ENCODE data around the gene KRTAP4-4. TPM values are rescaled to one million over a fixed set of nuclear protein-coding genes. Genes with fewer than 3 reads are reported as not detected.
"Not testable (repeated sequence)": the region's sequence is repeated elsewhere in the genome, so short reads cannot be mapped to it uniquely, and the experiment has no call there.

The KRTAP4-4 gene
- total RNA-seq, 4 donors from 2014 or later: not detected

- Histone ChIP-seq H3K27me3 (peaks cover 0 to 4% (median 0%) of the 10 kb centered on the region in 4 donors), H3K9me3 (peaks cover 0 to 32% (median 9%) of the 10 kb centered on the region in 4 donors), H3K36me3 (no peaks in the 10 kb centered on the region), H3K4me3 (no peak overlapping the region), H3K4me1 (no peaks in the 10 kb centered on the region), H3K27ac (replicated peaks in 1 of 4) (no peak overlapping the region)
- DNase-seq (ENCODE audit: extremely low spot score): no peak
- 84% methylated on average over 1 of the region's 1 CpG for WGBS
- TF ChIP-seq, protein P1, sequence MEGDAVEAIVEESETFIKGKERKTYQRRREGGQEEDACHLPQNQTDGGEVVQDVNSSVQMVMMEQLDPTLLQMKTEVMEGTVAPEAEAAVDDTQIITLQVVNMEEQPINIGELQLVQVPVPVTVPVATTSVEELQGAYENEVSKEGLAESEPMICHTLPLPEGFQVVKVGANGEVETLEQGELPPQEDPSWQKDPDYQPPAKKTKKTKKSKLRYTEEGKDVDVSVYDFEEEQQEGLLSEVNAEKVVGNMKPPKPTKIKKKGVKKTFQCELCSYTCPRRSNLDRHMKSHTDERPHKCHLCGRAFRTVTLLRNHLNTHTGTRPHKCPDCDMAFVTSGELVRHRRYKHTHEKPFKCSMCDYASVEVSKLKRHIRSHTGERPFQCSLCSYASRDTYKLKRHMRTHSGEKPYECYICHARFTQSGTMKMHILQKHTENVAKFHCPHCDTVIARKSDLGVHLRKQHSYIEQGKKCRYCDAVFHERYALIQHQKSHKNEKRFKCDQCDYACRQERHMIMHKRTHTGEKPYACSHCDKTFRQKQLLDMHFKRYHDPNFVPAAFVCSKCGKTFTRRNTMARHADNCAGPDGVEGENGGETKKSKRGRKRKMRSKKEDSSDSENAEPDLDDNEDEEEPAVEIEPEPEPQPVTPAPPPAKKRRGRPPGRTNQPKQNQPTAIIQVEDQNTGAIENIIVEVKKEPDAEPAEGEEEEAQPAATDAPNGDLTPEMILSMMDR (IDR thresholded peaks at IDR 0.05): no peak
- TF ChIP-seq EP300 (IDR thresholded peaks at IDR 0.05) (no peak), POLR2AphosphoS5 (IDR thresholded peaks at IDR 0.05) (no peak), POLR2A (IDR thresholded peaks at IDR 0.05; ENCODE audit: low read depth) (no peak)
- intact Hi-C loops (cut with DNase I): no loop called here
Measured at GRCh38 chr17:41144846-41145245, 15.7 kb downstream of the KRTAP4-4 start.

DNA sequence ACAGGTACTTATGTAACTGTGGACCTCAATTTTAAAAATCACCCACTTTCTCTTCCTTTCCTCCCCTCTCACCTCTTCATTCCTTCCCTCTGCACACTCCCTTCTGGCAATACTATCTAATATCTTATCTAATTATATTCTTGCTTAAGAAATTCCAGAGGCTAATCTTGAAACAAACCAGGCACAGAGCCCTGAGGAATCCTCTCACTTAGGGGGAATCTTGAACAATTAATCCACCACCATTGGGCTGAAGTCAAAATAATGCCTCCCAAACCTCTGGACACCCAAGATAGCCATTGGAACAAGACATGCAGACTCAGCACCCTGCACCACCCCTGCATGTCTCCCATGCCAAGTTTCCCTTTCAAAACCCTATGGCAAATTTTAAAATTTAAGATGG, 19.2 kb downstream of the KRTAP4-4 start:
- no peaks in the 10 kb centered on the region for H3K36me3 ChIP-seq
- intact Hi-C loops (cut with DNase I): no loop called here
- peaks cover 0 to 35% (median 12%) of the 10 kb centered on the region in 4 donors for H3K9me3 ChIP-seq
- no peak overlapping the region for H3K4me3 ChIP-seq
- peaks cover 0 to 7% (median 0%) of the 10 kb centered on the region in 4 donors for H3K27me3 ChIP-seq
- H3K4me1 ChIP-seq: no peaks in the 10 kb centered on the region
- TF ChIP-seq EP300 (IDR thresholded peaks at IDR 0.05) (no peak), POLR2AphosphoS5 (IDR thresholded peaks at IDR 0.05) (no peak), POLR2A (IDR thresholded peaks at IDR 0.05; ENCODE audit: low read depth) (no peak)
- TF ChIP-seq, protein P1 (IDR thresholded peaks at IDR 0.05): no peak
- DNase-seq (ENCODE audit: extremely low spot score): no peak
- no peak overlapping the region for H3K27ac ChIP-seq (replicated peaks in 1 of 4)

GRCh38 chr17:41140360-41141131, 20.0 kb downstream of the KRTAP4-4 start, which contains the start of gene KRTAP4-6:
Gene KRTAP4-6 (minus strand): TSS chr17:41140544. CDS start chr17:41140487, 57 bp downstream.
- H3K27me3 ChIP-seq: peaks cover 0 to 7% (median 0%) of the 10 kb centered on the region in 4 donors
- H3K4me3 ChIP-seq: no peak within 1 kb of the TSS
- DNase-seq (ENCODE audit: extremely low spot score): no peak
- no peaks in the 10 kb centered on the region for H3K36me3 ChIP-seq
- no peaks in the 10 kb centered on the region for H3K4me1 ChIP-seq
- peaks cover 0 to 35% (median 12%) of the 10 kb centered on the region in 4 donors for H3K9me3 ChIP-seq
- intact Hi-C loops (cut with DNase I): no loop called here
- TF ChIP-seq POLR2A (IDR thresholded peaks at IDR 0.05; ENCODE audit: low read depth): no peak
- no peak for TF ChIP-seq POLR2AphosphoS5 (IDR thresholded peaks at IDR 0.05)
- TF ChIP-seq, protein P1 (IDR thresholded peaks at IDR 0.05): no peak
- TF ChIP-seq EP300 (IDR thresholded peaks at IDR 0.05): no peak
- no peak within 1 kb of the TSS for H3K27ac ChIP-seq (replicated peaks in 1 of 4)
- 79% methylated on average over 6 of the region's 6 CpGs for WGBS

- WGBS: 87% methylated on average over 9 of the region's 12 CpGs
Measured at GRCh38 chr17:41139865-41140264, 20.7 kb downstream of the KRTAP4-4 start.

DNA sequence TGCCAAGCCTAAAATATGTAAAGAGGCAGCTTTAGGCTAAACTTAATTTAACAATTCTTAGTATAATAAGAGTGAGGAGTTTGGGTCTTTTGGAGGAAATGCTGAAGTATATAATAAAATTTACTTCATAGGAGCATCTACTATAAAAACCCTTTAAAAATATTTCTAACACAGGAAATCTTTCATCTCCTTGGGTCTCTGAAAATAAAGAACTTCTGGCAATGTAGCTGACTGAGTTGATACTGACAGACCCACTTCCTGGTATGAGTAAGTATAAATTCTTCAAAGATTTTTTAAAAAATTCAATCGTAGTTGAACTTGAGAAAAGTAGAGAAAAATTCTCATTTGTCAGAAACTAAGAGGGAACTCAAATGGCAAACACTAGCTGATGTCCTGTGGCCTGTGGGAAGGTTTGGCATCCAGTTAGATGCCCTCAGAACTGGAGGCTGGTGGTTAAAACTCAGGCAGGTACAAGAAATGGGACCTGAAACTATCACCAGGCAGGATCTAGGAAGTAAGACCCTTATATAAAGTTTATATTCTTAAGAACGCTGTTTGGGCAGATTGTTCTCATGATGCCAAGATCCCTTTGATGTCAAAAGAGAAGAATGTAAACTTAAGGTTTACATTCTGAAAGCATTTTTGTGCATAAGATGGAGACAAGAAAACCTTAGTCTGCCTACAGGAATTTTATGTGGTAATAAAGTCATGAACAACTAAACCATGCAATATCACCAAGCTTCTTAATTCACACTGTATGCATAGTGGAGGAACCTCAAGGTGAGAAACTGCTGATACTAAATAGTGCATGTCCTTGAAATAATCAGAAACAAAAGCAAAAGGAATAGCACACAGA, 26.4 kb downstream of the KRTAP4-4 start:
- 54% methylated on average over 2 of the region's 2 CpGs for WGBS
- intact Hi-C loops (cut with DNase I): no loop called here
- Histone ChIP-seq H3K4me1 (no peaks in the 10 kb centered on the region), H3K27ac (replicated peaks in 1 of 4) (no peak overlapping the region), H3K9me3 (peaks cover 0 to 6% (median 0%) of the 10 kb centered on the region in 4 donors), H3K36me3 (no peaks in the 10 kb centered on the region), H3K27me3 (no peaks in the 10 kb centered on the region), H3K4me3 (no peak overlapping the region)
- TF ChIP-seq POLR2AphosphoS5 (IDR thresholded peaks at IDR 0.05) (no peak), EP300 (IDR thresholded peaks at IDR 0.05) (no peak), POLR2A (IDR thresholded peaks at IDR 0.05; ENCODE audit: low read depth) (no peak)
- TF ChIP-seq, protein P1 (IDR thresholded peaks at IDR 0.05): no peak
- no peak for DNase-seq (ENCODE audit: extremely low spot score)

More at GRCh38 chr17:41139865-41140264, 20.7 kb downstream of the KRTAP4-4 start:
- peaks cover 0 to 35% (median 12%) of the 10 kb centered on the region in 4 donors for H3K9me3 ChIP-seq
- H3K27me3 ChIP-seq; H3K4me1 ChIP-seq; H3K36me3 ChIP-seq; intact Hi-C loops (cut with DNase I); DNase-seq (ENCODE audit: extremely low spot score); H3K27ac ChIP-seq (replicated peaks in 1 of 4); H3K4me3 ChIP-seq: not testable (repeated sequence)
